Fibroblast of mammary gland (primary cell): Measurements from ENCODE around the gene D2HGDH.
"Not testable (repeated sequence)": the region's sequence is repeated elsewhere in the genome, so short reads cannot be mapped to it uniquely, and the experiment has no call there.

Experiments
- DNase-seq: peaks from one replicate; pipeline ENCODE4 v3.0.0-alpha.2; 2010; ENCODE audit warnings: low read depth
- H3K4me3 ChIP-seq: 2 replicates; pipeline ENCODE4 v1.5.1; 2011; ENCODE audit warnings: low read depth, mild to moderate bottlenecking, low read length, moderate library complexity; ENCODE audit not compliant: control insufficient read depth
- CTCF ChIP-seq: conservative IDR thresholded peaks from 2 replicates; pipeline ENCODE4 v1.5.1; 2011; ENCODE audit warnings: low read depth, low read length, inconsistent platforms; ENCODE audit not compliant: control insufficient read depth, insufficient read depth

The D2HGDH gene

GRCh38 chr2:241752689-241753276, 18.4 kb downstream of the D2HGDH start:
- no peak for TF ChIP-seq CTCF
- H3K4me3 ChIP-seq: no peak overlapping the region
- DNase-seq: no peak

- H3K4me3 ChIP-seq: no peak overlapping the region
- no peak for TF ChIP-seq CTCF
- no peak for DNase-seq
These were observed 19.1 kb downstream of the D2HGDH start for GRCh38 chr2:241753493-241753892.

- TF ChIP-seq CTCF: no peak
- no peak overlapping the region for H3K4me3 ChIP-seq
- DNase-seq: no peak
These were observed 19.6 kb downstream of the D2HGDH start for GRCh38 chr2:241754042-241754441.

- no peak for TF ChIP-seq CTCF
- H3K4me3 ChIP-seq: no peak overlapping the region
- DNase-seq: no peak
These were observed 20.7 kb downstream of the D2HGDH start for GRCh38 chr2:241755166-241755565.

- TF ChIP-seq CTCF: no peak
- DNase-seq: no peak
- H3K4me3 ChIP-seq: no peak overlapping the region
These were observed 21.3 kb downstream of the D2HGDH start for GRCh38 chr2:241755777-241756176.

GRCh38 chr2:241759067-241759807, 24.8 kb downstream of the D2HGDH start:
- H3K4me3 ChIP-seq: no peak overlapping the region
- TF ChIP-seq CTCF: no peak
- DNase-seq: no peak

GRCh38 chr2:241759893-241760292, 25.5 kb downstream of the D2HGDH start:
- DNase-seq: not testable (repeated sequence)

More at GRCh38 chr2:241759893-241760292, 25.5 kb downstream of the D2HGDH start:
- H3K4me3 ChIP-seq: not testable (repeated sequence)
